GM18502 (cell line): ENCODE measurements around the gene SEMA6B.
"Not testable (repeated sequence)": the region's sequence is repeated elsewhere in the genome, so short reads cannot be mapped to it uniquely, and the experiment has no call there.

Experiments
- ATAC-seq: cut with Tn5 transposase; IDR thresholded peaks from one replicate; pipeline ENCODE4 v1.9.1; 2021; ENCODE audit warnings: mild to moderate bottlenecking; ENCODE audit not compliant: unreplicated experiment, poor library complexity

The SEMA6B gene

GRCh38 chr19:4533835-4534424, 25.6 kb downstream of the SEMA6B start:
- no peak for ATAC-seq

GRCh38 chr19:4533334-4533733, 26.1 kb downstream of the SEMA6B start:
- no peak for ATAC-seq

- ATAC-seq: no peak
Measured at GRCh38 chr19:4531562-4532165, 27.8 kb downstream of the SEMA6B start.

- no peak for ATAC-seq
Measured at GRCh38 chr19:4529924-4530522, 29.5 kb downstream of the SEMA6B start.

GRCh38 chr19:4528843-4529242, 30.6 kb downstream of the SEMA6B start:
- no peak for ATAC-seq

- ATAC-seq: not testable (repeated sequence)
Measured at GRCh38 chr19:4527377-4527776, 32.1 kb downstream of the SEMA6B start.

GRCh38 chr19:4525563-4526002, 33.9 kb downstream of the SEMA6B start:
- no peak for ATAC-seq

- ATAC-seq: no peak
Measured at GRCh38 chr19:4524808-4525562, 34.5 kb downstream of the SEMA6B start.

GRCh38 chr19:4523306-4524110, 36.0 kb downstream of the SEMA6B start:
- no peak for ATAC-seq

GRCh38 chr19:4522291-4523002, 37.0 kb downstream of the SEMA6B start:
- ATAC-seq: no peak

GRCh38 chr19:4521888-4522242, 37.6 kb downstream of the SEMA6B start:
- no peak for ATAC-seq

- ATAC-seq: no peak
Measured at GRCh38 chr19:4521170-4521887, 38.2 kb downstream of the SEMA6B start.

GRCh38 chr19:4519521-4520277, 39.8 kb downstream of the SEMA6B start:
- ATAC-seq: no peak

- ATAC-seq: no peak
Measured at GRCh38 chr19:4519172-4519496, 40.4 kb downstream of the SEMA6B start.

- ATAC-seq: no peak
Measured at GRCh38 chr19:4518345-4519171, 40.9 kb downstream of the SEMA6B start, which contains the start of gene PLIN4. Gene PLIN4 (minus strand): TSS chr19:4518486. CDS start chr19:4518272, 214 bp downstream.

- ATAC-seq: no peak
Measured at GRCh38 chr19:4517451-4518057, 41.9 kb downstream of the SEMA6B start.

GRCh38 chr19:4516939-4517300, 42.6 kb downstream of the SEMA6B start:
- no peak for ATAC-seq
